Testis (tissue), 3 donors: ENCODE data around the gene EAF1. TPM values are rescaled to one million over a fixed set of nuclear protein-coding genes. Genes with fewer than 3 reads are reported as not detected.

ENCODE experiments used
- DNase-seq: peaks from one replicate; pipeline ENCODE4 v3.0.0-alpha.2; 2019
- H3K27ac ChIP-seq, 2 donors: fragments of 200-600 bp; sonication (generic); one replicate each; pipeline ENCODE4 v1.5.1; 2019
- H3K27me3 ChIP-seq: fragments of 200-600 bp; sonication (generic); one replicate; pipeline ENCODE4 v1.5.1; 2019
- H3K36me3 ChIP-seq: fragments of 200-600 bp; sonication (generic); one replicate; pipeline ENCODE4 v1.5.1; 2017; ENCODE audit warnings: low read depth; ENCODE audit errors: missing control alignments
- H3K4me1 ChIP-seq: fragments of 200-600 bp; sonication (generic); one replicate; pipeline ENCODE4 v1.5.1; 2019
- H3K4me3 ChIP-seq, 2 donors: fragments of 200-600 bp; sonication (generic); one replicate each; pipeline ENCODE4 v1.5.1; 2017 to 2019
- H3K9me3 ChIP-seq: fragments of 200-600 bp; sonication (generic); one replicate; pipeline ENCODE4 v1.5.1; 2017
- CTCF ChIP-seq, 3 experiments: fragments of 450-650 bp in 2 of 3; fragments of 200-600 bp in 1 of 3; sonication (generic) in 1 of 3; IDR thresholded peaks; one replicate each; pipeline ENCODE4 v1.5.1; 2016 to 2019; ENCODE audit warnings: antibody characterized with exemption in 3 of 3, mild to moderate bottlenecking in 2 of 3, moderate library complexity in 1 of 3
- POLR2A ChIP-seq: fragments of 450-650 bp; IDR thresholded peaks from one replicate; pipeline ENCODE4 v1.6.1; 2017; ENCODE audit warnings: antibody characterized with exemption, mild to moderate bottlenecking, moderate library complexity
- WGBS, 2 donors: methylation state at CpG; one replicate each; pipeline ENCODE4 v1.1.5; 2018; 5-methylcytosine and 5-hydroxymethylcytosine counted together
- intact Hi-C: fragments of 100-400 bp; cut with DNase I; formaldehyde crosslinking; loops from one replicate; pipeline ENCODE4 v1.15.1; 2023; ENCODE audit warnings: low total_unique reads
- polyA plus RNA-seq: library from polyadenylated mRNA; stranded (reverse); fragments of 350-450 nt; fragmentation: Illumina TruSeq; extraction: RNeasy Lipid Tissue Mini Kit (QIAGEN cat#74804); gene quantifications from one replicate; pipeline ENCODE4 v1.2.3, GENCODE V29; 2014; ENCODE audit warnings: low read depth, low replicate concordance; ENCODE audit not compliant: insufficient read depth
- small RNA-seq, 2 donors: library from RNA; depleted of rRNA; stranded (forward); fragments of <200 nt; gene quantifications; one replicate each; pipeline ENCODE3, GENCODE V24; 2016
- total RNA-seq, 2 donors: library from RNA; depleted of rRNA; stranded (reverse); fragments of >200 nt; gene quantifications; one replicate each; pipeline ENCODE4 v1.2.3, GENCODE V29; 2016

EAF1 gene
- total and polyA plus RNA-seq, 3 donors from 2014 or later = 25.5 to 33.4 (median 28.5) TPM

- TF ChIP-seq CTCF (IDR thresholded peaks at IDR 0.05) (no peak), POLR2A (no peak)
- no peaks in the 10 kb centered on the region for H3K36me3 ChIP-seq
- no peak overlapping the region for H3K27ac ChIP-seq
- intact Hi-C loops = no loop called here
- no peaks in the 10 kb centered on the region for H3K27me3 ChIP-seq
- no peaks in the 10 kb centered on the region for H3K9me3 ChIP-seq
- WGBS, 2 donors = 84 to 89% methylated on average over 4 of the region's 4 CpGs
- no peak overlapping the region for H3K4me3 ChIP-seq
- no peak for DNase-seq
- H3K4me1 ChIP-seq = no peaks in the 10 kb centered on the region
Observed at GRCh38 chr3:15486979-15487378, 59.6 kb downstream of the EAF1 start.

- 92 to 93% methylated on average over 8 to 9 of the region's 9 CpGs for WGBS, 2 donors
Observed at GRCh38 chr3:15488002-15488401, 60.6 kb downstream of the EAF1 start.

GRCh38 chr3:15490158-15490557 is 62.8 kb downstream of the EAF1 start:
- H3K27me3 ChIP-seq = no peaks in the 10 kb centered on the region
- no peaks in the 10 kb centered on the region for H3K4me1 ChIP-seq
- H3K27ac ChIP-seq = no peak overlapping the region
- no peak for TF ChIP-seq CTCF (IDR thresholded peaks at IDR 0.05)
- no peak for TF ChIP-seq POLR2A
- intact Hi-C loops = no loop called here
- H3K36me3 ChIP-seq = no peaks in the 10 kb centered on the region
- WGBS, 2 donors = 96 to 97% methylated on average over 2 of the region's 2 CpGs
- no peak overlapping the region for H3K4me3 ChIP-seq
- no peaks in the 10 kb centered on the region for H3K9me3 ChIP-seq
- DNase-seq = no peak

More at GRCh38 chr3:15488002-15488401, 60.6 kb downstream of the EAF1 start:
- H3K36me3 ChIP-seq = no peaks in the 10 kb centered on the region
- TF ChIP-seq CTCF (IDR thresholded peaks at IDR 0.05) (no peak), POLR2A (no peak)
- intact Hi-C loops = no loop called here
- no peaks in the 10 kb centered on the region for H3K9me3 ChIP-seq
- no peaks in the 10 kb centered on the region for H3K4me1 ChIP-seq
- no peaks in the 10 kb centered on the region for H3K27me3 ChIP-seq
- no peak overlapping the region for H3K4me3 ChIP-seq
- no peak overlapping the region for H3K27ac ChIP-seq
- DNase-seq = no peak

- Histone ChIP-seq H3K4me3 (no peak overlapping the region), H3K27me3 (no peaks in the 10 kb centered on the region), H3K4me1 (peaks cover 7% of the 10 kb centered on the region), H3K27ac (no peak overlapping the region), H3K36me3 (no peaks in the 10 kb centered on the region), H3K9me3 (no peaks in the 10 kb centered on the region)
- intact Hi-C loops = no loop called here
- TF ChIP-seq POLR2A (no peak), CTCF (IDR thresholded peaks at IDR 0.05) (no peak)
- 90 to 94% methylated on average over 8 of the region's 8 CpGs for WGBS, 2 donors
- DNase-seq = no peak
Observed at GRCh38 chr3:15491143-15491542, 63.7 kb downstream of the EAF1 start.

Small RNA genes lying within 50 kb of the gene (small RNA-seq; reads per million reads assigned to genes)
- 0 reads per million in 2 donors for gene RNU6-1024P

Other genes starting within 250 kb of the EAF1 start
- 10 to 100 TPM; 79.3 to 94.7 TPM for gene CAPN7, start 221.4 kb upstream of the EAF1 start, total RNA-seq
- 31.0 TPM for gene CAPN7, start 221.4 kb upstream of the EAF1 start, polyA plus RNA-seq
- gene SH3BP5, start 95.0 kb upstream of the EAF1 start, total RNA-seq = 100 to 1,000 TPM; 102 to 126 TPM
- 86.7 TPM for gene SH3BP5, start 95.0 kb upstream of the EAF1 start, polyA plus RNA-seq
- gene METTL6, start 54 bp upstream of the EAF1 start, total RNA-seq = 10 to 100 TPM; 45.1 to 49.4 TPM
- gene METTL6, start 54 bp upstream of the EAF1 start, polyA plus RNA-seq = 42.9 TPM
- gene COLQ, start 94.1 kb downstream of the EAF1 start, total RNA-seq = 1 to 10 TPM; 5.4 to 7.6 TPM
- 6.7 TPM for gene COLQ, start 94.1 kb downstream of the EAF1 start, polyA plus RNA-seq
- gene HACL1, start 174.0 kb downstream of the EAF1 start, total RNA-seq = 10 to 100 TPM; 35.7 to 44.3 TPM
- 42.2 TPM for gene HACL1, start 174.0 kb downstream of the EAF1 start, polyA plus RNA-seq
- 10 to 100 TPM; 31.3 to 44.7 TPM for gene BTD, start 174.1 kb downstream of the EAF1 start, total RNA-seq
- gene BTD, start 174.1 kb downstream of the EAF1 start, polyA plus RNA-seq = 54.7 TPM